Effector memory CD8-positive, alpha-beta T cell (primary cell): ENCODE measurements around the gene CXCR5.

Source experiments
- ATAC-seq: fragments of 150-1000 bp; cut with Tn5 transposase; replicated peaks from 2 replicates; pipeline ENCODE4 v1.10.0; 2021; ENCODE audit warnings: mild to moderate bottlenecking, moderate library complexity
- DNase-seq, 3 experiments: peaks; one replicate each; pipeline ENCODE4 v3.0.0; 2021
- H3K27ac Mint-ChIP-seq, 2 donors: one replicate each; pipeline ENCODE4 v1.8.0; 2022; ENCODE audit warnings: mild to moderate bottlenecking in 2 of 2, mixed read lengths in 2 of 2, moderate library complexity in 2 of 2
- H3K27me3 Mint-ChIP-seq, 2 donors: one replicate each; pipeline ENCODE4 v1.8.0; 2022; ENCODE audit warnings: mixed read lengths in 2 of 2
- H3K36me3 Mint-ChIP-seq: one replicate; pipeline ENCODE4 v1.8.0; 2022; ENCODE audit warnings: mild to moderate bottlenecking, moderate library complexity, mixed read lengths; ENCODE audit not compliant: insufficient read depth
- H3K4me1 Mint-ChIP-seq, 2 donors: one replicate each; pipeline ENCODE4 v1.8.0; 2022; ENCODE audit warnings: low read depth in 2 of 2, mixed read lengths in 2 of 2
- H3K4me3 Mint-ChIP-seq, 2 donors: one replicate each; pipeline ENCODE4 v1.8.0; 2022; ENCODE audit warnings: mild to moderate bottlenecking in 2 of 2, mixed read lengths in 2 of 2, moderate library complexity in 2 of 2
- H3K9me3 Mint-ChIP-seq, 2 donors: one replicate each; pipeline ENCODE4 v1.8.0; 2022; ENCODE audit warnings: mixed read lengths in 2 of 2

The CXCR5 gene

GRCh38 chr11:118939404-118939915 lies 55.8 kb downstream of the CXCR5 start:
- ATAC-seq (no peak), DNase-seq (no peak)
- H3K9me3 Mint-ChIP-seq, result no peaks in the 10 kb centered on the region
- peaks cover 7 to 10% of the 10 kb centered on the region in 2 donors for H3K4me1 Mint-ChIP-seq
- no peak overlapping the region for H3K27ac Mint-ChIP-seq
- H3K36me3 Mint-ChIP-seq, result no peaks in the 10 kb centered on the region
- H3K4me3 Mint-ChIP-seq, result no peak overlapping the region
- H3K27me3 Mint-ChIP-seq, result peaks cover 0 to 27% of the 10 kb centered on the region in 2 donors

GRCh38 chr11:118939953-118940598 lies 56.4 kb downstream of the CXCR5 start:
- peaks cover 7 to 10% of the 10 kb centered on the region in 2 donors for H3K4me1 Mint-ChIP-seq
- DNase-seq (no peak), ATAC-seq (peak; percentile 50)
- no peaks in the 10 kb centered on the region for H3K36me3 Mint-ChIP-seq
- H3K9me3 Mint-ChIP-seq, result no peaks in the 10 kb centered on the region
- peak overlapping the region in 1 of 2 donors; percentile 53 for H3K27ac Mint-ChIP-seq
- peak overlapping the region in 1 of 2 donors; percentile 52 for H3K4me3 Mint-ChIP-seq
- H3K27me3 Mint-ChIP-seq, result peaks cover 0 to 28% of the 10 kb centered on the region in 2 donors

- Mint-ChIP-seq H3K27me3 (peaks cover 23 to 28% of the 10 kb centered on the region in 2 donors), H3K36me3 (no peaks in the 10 kb centered on the region), H3K9me3 (no peaks in the 10 kb centered on the region), H3K4me1 (no peaks in the 10 kb centered on the region), H3K4me3 (no peak overlapping the region), H3K27ac (no peak overlapping the region)
- ATAC-seq (no peak), DNase-seq (no peak)
These were observed 63.4 kb downstream of the CXCR5 start for GRCh38 chr11:118947091-118947490.
